ENCODE results near the gene CDKAL1. TPM values are rescaled to one million over a fixed set of nuclear protein-coding genes. Genes with fewer than 3 reads are reported as not detected.

The CDKAL1 gene
- total RNA-seq, 1 experiment from 2014 or later = 11.8 TPM

- Mint-ChIP-seq H3K36me3 (ENCODE audit: insufficient read depth, unreplicated experiment) (no peaks in the 10 kb centered on the region), H3K9me3 (ENCODE audit: unreplicated experiment) (no peaks in the 10 kb centered on the region), H3K27me3 (ENCODE audit: insufficient read depth, unreplicated experiment) (no peaks in the 10 kb centered on the region), H3K27ac (ENCODE audit: low read depth, unreplicated experiment) (no peak overlapping the region), H3K4me1 (ENCODE audit: insufficient read depth, unreplicated experiment) (peaks cover 5% of the 10 kb centered on the region), H3K4me3 (ENCODE audit: unreplicated experiment) (no peak overlapping the region)
- POLR2A ChIA-PET = no interaction called here
- CTCF ChIA-PET = no interaction called here
- no TSS peak for BruUV-seq (replicated peaks)
- intact Hi-C loops (cut with micrococcal nuclease) = no loop called here
- TF ChIP-seq CTCF (IDR thresholded peaks at IDR 0.05; ENCODE audit: unreplicated experiment) = no peak
- no peak for DNase-seq (ENCODE audit: unreplicated experiment)
Observed at GRCh38 chr6:20771409-20771808, 237.2 kb downstream of the CDKAL1 start.

DNA sequence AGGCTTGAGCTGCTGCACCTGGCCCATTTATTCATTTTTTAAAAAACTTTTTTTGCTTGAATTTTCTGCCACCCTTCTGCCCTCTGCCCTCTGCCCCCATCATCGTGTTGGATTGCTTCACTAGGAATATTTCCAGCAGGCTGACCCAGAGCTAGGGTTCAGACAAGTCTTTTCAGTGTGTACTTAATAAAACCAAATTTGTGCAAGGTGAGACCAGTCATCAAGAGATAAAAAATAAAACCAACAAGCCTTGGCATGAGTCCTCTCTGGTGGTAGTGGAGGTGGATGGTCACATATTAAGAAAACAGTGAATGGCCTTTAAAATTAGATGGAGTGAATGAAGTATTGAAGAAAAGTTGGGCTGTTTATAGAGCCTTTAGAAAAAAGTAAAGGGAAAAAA lies 239.6 kb downstream of the CDKAL1 start:
- BruUV-seq (replicated peaks) = no TSS peak
- intact Hi-C loops (cut with micrococcal nuclease) = no loop called here
- Mint-ChIP-seq H3K27ac (ENCODE audit: low read depth, unreplicated experiment) (no peak overlapping the region), H3K4me1 (ENCODE audit: insufficient read depth, unreplicated experiment) (peaks cover 5% of the 10 kb centered on the region), H3K27me3 (ENCODE audit: insufficient read depth, unreplicated experiment) (no peaks in the 10 kb centered on the region), H3K9me3 (ENCODE audit: unreplicated experiment) (no peaks in the 10 kb centered on the region), H3K4me3 (ENCODE audit: unreplicated experiment) (no peak overlapping the region), H3K36me3 (ENCODE audit: insufficient read depth, unreplicated experiment) (no peaks in the 10 kb centered on the region)
- DNase-seq (ENCODE audit: unreplicated experiment) = no peak
- no peak for TF ChIP-seq CTCF (IDR thresholded peaks at IDR 0.05; ENCODE audit: unreplicated experiment)
- ChIA-PET CTCF (interaction anchor here (0.7 kb wide), 2 partner anchors 171 to 1369 kb away, joined by 3 to 5 read pairs; no protein-coding TSS in a partner anchor), POLR2A (no interaction called here)

DNA sequence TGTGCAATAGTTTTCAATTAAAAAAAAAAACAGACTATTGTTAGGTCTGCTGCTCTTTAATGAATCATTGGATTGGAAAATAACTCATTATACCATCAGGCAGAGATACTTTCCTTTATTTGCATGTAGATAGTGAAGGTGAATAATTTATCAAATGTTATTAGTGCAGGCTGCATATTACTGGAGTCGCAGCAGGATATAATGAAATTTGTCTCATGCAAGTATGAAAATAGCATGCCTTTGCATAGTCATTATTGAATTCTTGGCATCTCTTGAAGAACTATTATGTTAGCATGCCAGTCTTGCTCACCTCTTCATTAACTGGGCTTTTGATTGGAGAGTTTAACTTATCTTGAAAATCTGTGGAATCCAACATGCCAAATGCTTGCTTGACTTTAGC lies 241.7 kb downstream of the CDKAL1 start:
- BruUV-seq (replicated peaks) = no TSS peak
- ChIA-PET CTCF (no interaction called here), POLR2A (no interaction called here)
- H3K27ac Mint-ChIP-seq (ENCODE audit: low read depth, unreplicated experiment) = no peak overlapping the region
- no peak for TF ChIP-seq CTCF (IDR thresholded peaks at IDR 0.05; ENCODE audit: unreplicated experiment)
- DNase-seq (ENCODE audit: unreplicated experiment) = no peak
- intact Hi-C loops (cut with micrococcal nuclease) = no loop called here
- peaks cover 2% of the 10 kb centered on the region for H3K4me1 Mint-ChIP-seq (ENCODE audit: insufficient read depth, unreplicated experiment)
- no peaks in the 10 kb centered on the region for H3K9me3 Mint-ChIP-seq (ENCODE audit: unreplicated experiment)
- peaks cover 4% of the 10 kb centered on the region for H3K36me3 Mint-ChIP-seq (ENCODE audit: insufficient read depth, unreplicated experiment)
- H3K27me3 Mint-ChIP-seq (ENCODE audit: insufficient read depth, unreplicated experiment) = no peaks in the 10 kb centered on the region
- H3K4me3 Mint-ChIP-seq (ENCODE audit: unreplicated experiment) = no peak overlapping the region

- Mint-ChIP-seq H3K27ac (ENCODE audit: low read depth, unreplicated experiment) (no peak overlapping the region), H3K36me3 (ENCODE audit: insufficient read depth, unreplicated experiment) (peaks cover 7% of the 10 kb centered on the region), H3K4me1 (ENCODE audit: insufficient read depth, unreplicated experiment) (no peaks in the 10 kb centered on the region), H3K9me3 (ENCODE audit: unreplicated experiment) (no peaks in the 10 kb centered on the region), H3K27me3 (ENCODE audit: insufficient read depth, unreplicated experiment) (no peaks in the 10 kb centered on the region), H3K4me3 (ENCODE audit: unreplicated experiment) (no peak overlapping the region)
- POLR2A ChIA-PET = no interaction called here
- intact Hi-C loops (cut with micrococcal nuclease) = no loop called here
- no TSS peak for BruUV-seq (replicated peaks)
- DNase-seq (ENCODE audit: unreplicated experiment) = no peak
- no peak for TF ChIP-seq CTCF (IDR thresholded peaks at IDR 0.05; ENCODE audit: unreplicated experiment)
- CTCF ChIA-PET = interaction anchor here (0.6 to 0.7 kb wide), 2 partner anchors 16 to 733 kb away, joined by 3 read pairs; no protein-coding TSS in a partner anchor
Observed at GRCh38 chr6:20777801-20778200, 243.5 kb downstream of the CDKAL1 start.
